Activated T-cell treated with anti-CD3 and anti-CD28 coated beads, Interleukin-2, amount 50 U/mL, for 4 hours (primary cell): Measurements from ENCODE around the gene RHOD. TPM values are rescaled to one million over a fixed set of nuclear protein-coding genes. Genes with fewer than 3 reads are reported as not detected.

Experiments used
- ATAC-seq, 2 donors: fragments of 200-7000 bp; cut with Tn5 transposase; one replicate each; pipeline ENCODE4 v1.10.0; 2021
- DNase-seq: peaks from one replicate; pipeline ENCODE4 v3.0.0-alpha.2; 2020
- H3K27me3 Mint-ChIP-seq: one replicate; pipeline ENCODE4 v1.8.0; 2021; ENCODE audit warnings: low read depth, mixed read lengths
- H3K36me3 Mint-ChIP-seq: one replicate; pipeline ENCODE4 v1.8.0; 2022; ENCODE audit warnings: mixed read lengths; ENCODE audit not compliant: insufficient read depth
- H3K4me1 Mint-ChIP-seq: one replicate; pipeline ENCODE4 v1.8.0; 2021; ENCODE audit warnings: low read depth, mixed read lengths
- H3K4me3 Mint-ChIP-seq: one replicate; pipeline ENCODE4 v1.8.0; 2021; ENCODE audit warnings: mild to moderate bottlenecking, moderate library complexity, mixed read lengths
- H3K9me3 Mint-ChIP-seq: one replicate; pipeline ENCODE4 v1.8.0; 2021; ENCODE audit warnings: mixed read lengths
- total RNA-seq, 3 donors: library from RNA; stranded (reverse); gene quantifications; one replicate each; pipeline ENCODE4 v1.2.1, GENCODE V29; 2021

RHOD gene, protein sequence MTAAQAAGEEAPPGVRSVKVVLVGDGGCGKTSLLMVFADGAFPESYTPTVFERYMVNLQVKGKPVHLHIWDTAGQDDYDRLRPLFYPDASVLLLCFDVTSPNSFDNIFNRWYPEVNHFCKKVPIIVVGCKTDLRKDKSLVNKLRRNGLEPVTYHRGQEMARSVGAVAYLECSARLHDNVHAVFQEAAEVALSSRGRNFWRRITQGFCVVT
- total RNA-seq = 1 to 10 TPM in 1 of 3 donors, under 1 TPM in 2; 0.35 to 1.1 (median 0.69) TPM

DNA sequence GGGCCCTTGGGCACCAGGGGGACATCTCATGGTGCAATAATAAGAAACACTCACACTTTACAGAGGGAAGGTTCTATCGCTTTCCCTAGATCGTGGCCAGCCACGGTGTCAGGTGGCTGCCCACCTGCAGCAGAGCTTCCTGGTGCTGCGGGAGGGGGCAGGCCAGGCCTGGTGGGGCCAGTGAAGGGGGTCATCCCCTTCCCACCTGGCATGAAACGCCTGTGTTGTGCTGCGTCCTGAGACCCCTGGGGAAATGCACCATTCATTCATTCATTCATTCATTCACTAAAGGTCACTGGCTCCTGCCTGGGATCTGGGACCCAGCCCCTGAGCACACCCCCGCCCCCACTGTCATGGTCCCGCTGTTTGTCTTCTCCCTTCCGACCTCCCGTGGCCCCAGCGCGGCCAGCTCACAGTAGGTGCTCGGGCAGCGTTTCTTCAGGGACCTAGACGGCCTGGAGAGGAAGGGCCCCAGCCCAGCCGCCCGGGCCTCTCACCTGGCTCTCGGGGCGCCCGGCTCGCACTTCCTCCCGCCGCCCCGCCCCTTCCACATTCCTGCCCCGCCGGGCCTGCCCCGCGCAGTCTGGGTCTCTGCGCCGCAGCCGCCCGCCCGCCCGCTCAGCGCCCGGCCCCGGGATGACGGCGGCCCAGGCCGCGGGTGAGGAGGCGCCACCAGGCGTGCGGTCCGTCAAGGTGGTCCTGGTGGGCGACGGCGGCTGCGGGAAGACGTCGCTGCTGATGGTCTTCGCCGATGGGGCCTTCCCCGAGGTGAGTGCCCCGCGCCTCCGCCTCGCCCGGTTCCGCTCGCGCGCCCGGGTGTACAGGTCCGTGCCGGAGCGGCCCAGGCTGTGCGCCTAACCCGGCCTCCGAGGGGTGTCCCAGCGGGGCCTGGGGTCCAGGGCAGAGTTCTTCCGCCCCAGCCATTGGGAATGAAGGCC lies at the start of gene RHOD:
Gene RHOD, plus strand, starts transcription at position 581 of the 938 bp plus-strand sequence. Its CDS starts 56 bp downstream, at position 637.
- Mint-ChIP-seq H3K27me3 (peaks cover 6% of the 10 kb centered on the region), H3K4me1 (peaks cover 9% of the 10 kb centered on the region), H3K36me3 (no peaks in the 10 kb centered on the region), H3K4me3 (peak within 1 kb of the TSS; percentile 73), H3K9me3 (no peaks in the 10 kb centered on the region)
- DNase-seq (peak; percentile 20), ATAC-seq (peak; percentile 64 to 79)

DNA sequence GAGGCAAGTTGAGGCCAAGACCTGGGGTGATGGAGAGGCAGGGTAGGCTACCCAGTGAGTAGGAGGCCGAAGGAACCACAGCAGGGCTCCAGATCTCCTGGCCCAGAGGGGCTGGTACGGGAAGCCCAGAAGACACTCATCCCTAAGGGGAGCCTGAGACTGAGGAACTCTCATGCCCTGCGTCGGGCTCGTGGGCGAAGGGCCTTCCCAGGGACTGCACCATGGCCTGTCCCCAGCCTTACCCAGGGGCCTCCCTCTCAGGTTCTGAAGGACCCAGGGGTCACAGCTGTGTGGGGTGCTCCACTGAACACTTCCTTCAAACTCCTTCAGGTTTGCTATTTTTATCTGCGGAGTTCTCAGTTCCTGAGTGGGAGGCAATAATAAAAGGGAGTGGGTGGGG lies 49.5 kb upstream of the RHOD start:
- no peaks in the 10 kb centered on the region for H3K36me3 Mint-ChIP-seq
- H3K4me3 Mint-ChIP-seq = no peak overlapping the region
- peaks cover 2% of the 10 kb centered on the region for H3K4me1 Mint-ChIP-seq
- DNase-seq = no peak
- H3K27me3 Mint-ChIP-seq = no peaks in the 10 kb centered on the region
- no peaks in the 10 kb centered on the region for H3K9me3 Mint-ChIP-seq
- ATAC-seq = no peak

DNA sequence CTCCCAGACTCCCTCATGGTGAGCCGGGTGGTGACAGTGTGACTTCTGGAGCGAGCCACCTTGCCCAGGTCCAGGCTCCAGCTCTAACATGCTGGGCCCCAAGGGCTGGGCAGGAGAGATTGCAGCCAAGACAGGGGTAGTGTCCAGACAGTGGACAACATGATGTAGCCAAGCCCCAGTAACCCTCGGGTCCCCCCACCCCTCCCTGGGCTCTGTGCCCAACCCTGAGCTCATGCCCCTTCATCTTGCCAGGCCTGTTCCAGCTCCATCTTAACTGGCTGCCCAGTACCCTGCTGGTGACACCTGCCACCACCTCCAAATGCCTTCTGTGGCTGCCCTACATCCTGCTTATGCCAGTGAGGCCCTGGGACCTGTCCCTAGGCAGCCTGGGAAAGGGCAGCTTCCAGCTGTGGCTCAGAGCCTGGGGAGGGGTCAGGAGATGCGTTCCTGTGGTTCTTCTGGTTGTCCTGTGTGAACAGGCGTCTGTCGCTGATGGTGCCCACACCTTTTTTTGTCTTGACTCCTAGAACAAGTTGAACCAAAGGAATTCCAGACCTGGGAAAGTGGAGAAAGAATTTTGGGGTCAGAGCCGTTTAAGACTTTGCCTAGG lies 46.2 kb upstream of the RHOD start:
- H3K4me3 Mint-ChIP-seq = no peak overlapping the region
- no peak for ATAC-seq
- no peaks in the 10 kb centered on the region for H3K27me3 Mint-ChIP-seq
- H3K36me3 Mint-ChIP-seq = peaks cover 2% of the 10 kb centered on the region
- no peaks in the 10 kb centered on the region for H3K4me1 Mint-ChIP-seq
- H3K9me3 Mint-ChIP-seq = no peaks in the 10 kb centered on the region
- DNase-seq = no peak

DNA sequence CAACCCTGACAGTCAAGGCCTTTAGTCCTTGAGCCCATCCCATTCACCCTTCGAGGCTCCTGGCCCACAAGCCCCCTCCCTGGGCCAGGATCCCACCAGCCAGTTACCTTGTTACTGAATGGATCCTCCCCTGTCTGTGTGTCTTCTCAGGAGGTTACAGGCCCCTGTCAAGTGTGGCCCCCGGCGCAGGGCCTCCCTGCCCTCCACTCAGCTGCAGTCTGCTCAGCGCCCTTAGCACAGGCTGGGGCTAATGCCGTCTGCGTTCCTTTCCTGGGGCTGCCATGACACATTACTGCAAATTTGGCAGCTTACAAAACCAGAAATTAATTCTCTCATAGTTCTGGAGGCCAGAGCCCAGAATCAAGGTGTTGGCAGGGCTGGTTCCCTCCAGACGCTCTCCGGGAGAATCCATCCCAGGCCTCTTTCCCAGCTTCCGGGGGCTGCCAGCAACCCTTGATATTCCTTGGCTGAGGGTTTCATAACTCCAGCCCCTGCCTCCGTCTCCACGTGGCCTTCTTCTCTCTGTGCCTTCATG lies 43.1 kb upstream of the RHOD start:
- H3K4me1 Mint-ChIP-seq = no peaks in the 10 kb centered on the region
- peaks cover 5% of the 10 kb centered on the region for H3K27me3 Mint-ChIP-seq
- peaks cover 2% of the 10 kb centered on the region for H3K36me3 Mint-ChIP-seq
- DNase-seq (no peak), ATAC-seq (no peak)
- no peak overlapping the region for H3K4me3 Mint-ChIP-seq
- no peaks in the 10 kb centered on the region for H3K9me3 Mint-ChIP-seq

DNA sequence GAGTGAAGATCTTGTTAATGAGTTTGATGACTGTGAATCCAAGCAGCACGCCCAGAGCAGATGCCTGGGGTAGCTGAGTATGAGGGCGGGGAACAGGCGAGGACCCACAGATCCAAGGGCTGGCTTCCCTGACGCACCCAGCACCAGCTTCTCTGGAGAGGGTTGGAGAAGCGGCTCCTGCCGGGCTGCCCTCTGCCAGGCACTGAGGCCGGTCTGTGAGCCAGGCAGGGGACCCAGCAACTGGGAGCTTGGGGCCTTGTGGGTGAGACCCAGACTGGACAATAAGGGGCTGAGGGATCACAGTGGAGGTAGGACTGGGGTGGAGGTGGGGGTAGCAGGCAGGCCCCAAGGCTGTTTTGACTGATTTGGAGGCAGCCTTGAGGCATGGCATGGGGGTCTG lies 42.3 kb upstream of the RHOD start:
- peaks cover 5% of the 10 kb centered on the region for H3K27me3 Mint-ChIP-seq
- ATAC-seq (no peak), DNase-seq (no peak)
- no peak overlapping the region for H3K4me3 Mint-ChIP-seq
- no peaks in the 10 kb centered on the region for H3K9me3 Mint-ChIP-seq
- no peaks in the 10 kb centered on the region for H3K4me1 Mint-ChIP-seq
- peaks cover 2% of the 10 kb centered on the region for H3K36me3 Mint-ChIP-seq

DNA sequence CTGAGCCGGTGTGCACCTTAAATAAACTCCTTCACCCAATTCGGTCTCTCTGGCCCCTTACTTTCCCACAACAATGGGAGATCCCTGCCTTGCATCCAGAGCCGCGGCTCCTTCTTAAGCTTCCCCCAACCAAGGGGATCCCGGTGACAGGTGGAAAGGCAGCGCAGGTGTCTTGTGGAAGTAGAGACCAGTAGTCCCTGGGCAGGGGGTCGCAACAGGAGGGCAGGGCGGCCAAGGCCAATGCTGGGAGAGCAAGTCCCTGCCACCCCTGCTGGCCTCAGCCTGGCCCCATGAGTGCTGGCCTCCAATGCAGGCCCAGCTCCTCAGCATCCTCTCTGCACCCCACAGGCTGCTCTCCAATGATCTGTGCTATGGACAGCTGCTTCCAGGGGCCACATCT lies 41.6 kb upstream of the RHOD start:
- H3K4me3 Mint-ChIP-seq = no peak overlapping the region
- DNase-seq (no peak), ATAC-seq (no peak)
- H3K36me3 Mint-ChIP-seq = peaks cover 2% of the 10 kb centered on the region
- H3K9me3 Mint-ChIP-seq = no peaks in the 10 kb centered on the region
- H3K27me3 Mint-ChIP-seq = peaks cover 7% of the 10 kb centered on the region
- no peaks in the 10 kb centered on the region for H3K4me1 Mint-ChIP-seq

DNA sequence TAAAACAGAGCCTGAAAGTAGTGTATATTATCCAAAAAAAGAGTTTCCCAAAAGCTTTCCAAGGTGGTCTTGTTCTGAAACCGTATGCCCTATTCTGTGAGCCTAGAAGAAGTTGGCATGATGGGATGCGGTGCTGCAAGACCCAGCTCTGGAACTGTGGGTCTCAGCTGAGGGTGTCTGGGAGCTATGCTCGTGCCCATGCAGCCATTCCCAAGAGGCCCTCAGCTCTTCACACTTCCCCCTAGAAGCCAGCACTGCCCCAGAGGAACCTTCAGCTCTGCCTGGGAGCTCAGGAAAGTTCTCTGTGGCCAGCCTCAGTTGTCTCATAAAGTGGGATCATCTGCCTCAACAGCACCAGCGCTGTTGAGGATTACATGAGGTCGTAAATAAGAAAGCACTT lies 40.1 kb upstream of the RHOD start:
- H3K27me3 Mint-ChIP-seq = peaks cover 15% of the 10 kb centered on the region
- no peak for DNase-seq
- H3K4me1 Mint-ChIP-seq = no peaks in the 10 kb centered on the region
- H3K9me3 Mint-ChIP-seq = no peaks in the 10 kb centered on the region
- ATAC-seq = no peak
- H3K4me3 Mint-ChIP-seq = no peak overlapping the region
- H3K36me3 Mint-ChIP-seq = peaks cover 2% of the 10 kb centered on the region

DNA sequence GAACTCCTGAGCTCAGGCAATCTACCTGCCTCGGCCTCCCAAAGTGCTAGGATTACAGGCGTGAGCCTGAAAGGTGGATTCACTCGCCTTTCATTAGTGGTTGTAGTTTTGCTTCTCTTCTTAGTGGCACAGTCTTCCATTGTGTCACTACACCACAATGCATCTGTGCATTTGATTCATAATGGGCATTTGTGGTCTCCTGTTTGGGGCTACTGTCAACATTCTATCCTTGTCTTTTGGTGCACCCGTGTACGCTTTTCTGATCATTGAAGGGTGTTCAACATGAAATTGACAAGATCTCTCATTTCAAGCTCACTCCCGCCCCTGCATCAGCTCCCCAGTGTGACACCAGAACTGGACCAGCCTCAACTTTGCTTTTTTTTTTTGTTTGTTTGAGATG lies 35.7 kb upstream of the RHOD start:
- H3K4me1 Mint-ChIP-seq = peaks cover 31% of the 10 kb centered on the region
- ATAC-seq (peak in 1 of 2 donors; percentile 19), DNase-seq (no peak)
- H3K36me3 Mint-ChIP-seq = no peaks in the 10 kb centered on the region
- H3K9me3 Mint-ChIP-seq = no peaks in the 10 kb centered on the region
- no peak overlapping the region for H3K4me3 Mint-ChIP-seq
- H3K27me3 Mint-ChIP-seq = peaks cover 41% of the 10 kb centered on the region

DNA sequence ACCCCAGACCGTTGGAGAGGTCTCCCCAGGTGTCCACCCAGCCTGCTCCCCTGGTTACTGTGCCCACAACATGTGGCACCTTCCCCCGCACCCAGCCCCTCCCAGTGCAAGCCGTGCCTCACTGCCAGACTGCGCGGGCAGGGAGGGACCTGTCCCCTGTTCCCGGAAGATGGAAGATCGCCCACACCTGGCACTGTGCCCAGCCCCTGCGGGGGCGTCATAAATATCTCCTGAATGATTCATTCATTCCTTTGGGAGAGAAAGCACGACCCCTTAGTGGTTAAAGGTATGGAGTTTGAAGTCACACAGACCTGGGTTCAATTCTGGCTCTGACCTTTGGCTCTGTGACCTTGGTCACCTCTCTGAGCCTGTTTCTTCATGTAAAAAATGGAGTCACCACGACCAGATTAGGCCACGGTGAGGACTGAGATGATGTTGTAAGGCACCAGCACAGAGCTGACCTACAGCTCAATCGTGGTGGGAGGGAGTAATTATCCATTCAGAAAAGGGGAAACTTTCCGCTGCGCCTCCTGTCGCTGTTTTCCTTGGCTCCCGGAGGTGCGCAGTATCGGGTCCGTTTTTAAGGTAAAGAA lies 34.2 kb upstream of the RHOD start:
- no peak for ATAC-seq
- no peaks in the 10 kb centered on the region for H3K36me3 Mint-ChIP-seq
- H3K4me3 Mint-ChIP-seq = peak overlapping the region; percentile 50
- H3K4me1 Mint-ChIP-seq = peaks cover 31% of the 10 kb centered on the region
- DNase-seq = peak; percentile 17
- no peaks in the 10 kb centered on the region for H3K9me3 Mint-ChIP-seq
- H3K27me3 Mint-ChIP-seq = peaks cover 39% of the 10 kb centered on the region

DNA sequence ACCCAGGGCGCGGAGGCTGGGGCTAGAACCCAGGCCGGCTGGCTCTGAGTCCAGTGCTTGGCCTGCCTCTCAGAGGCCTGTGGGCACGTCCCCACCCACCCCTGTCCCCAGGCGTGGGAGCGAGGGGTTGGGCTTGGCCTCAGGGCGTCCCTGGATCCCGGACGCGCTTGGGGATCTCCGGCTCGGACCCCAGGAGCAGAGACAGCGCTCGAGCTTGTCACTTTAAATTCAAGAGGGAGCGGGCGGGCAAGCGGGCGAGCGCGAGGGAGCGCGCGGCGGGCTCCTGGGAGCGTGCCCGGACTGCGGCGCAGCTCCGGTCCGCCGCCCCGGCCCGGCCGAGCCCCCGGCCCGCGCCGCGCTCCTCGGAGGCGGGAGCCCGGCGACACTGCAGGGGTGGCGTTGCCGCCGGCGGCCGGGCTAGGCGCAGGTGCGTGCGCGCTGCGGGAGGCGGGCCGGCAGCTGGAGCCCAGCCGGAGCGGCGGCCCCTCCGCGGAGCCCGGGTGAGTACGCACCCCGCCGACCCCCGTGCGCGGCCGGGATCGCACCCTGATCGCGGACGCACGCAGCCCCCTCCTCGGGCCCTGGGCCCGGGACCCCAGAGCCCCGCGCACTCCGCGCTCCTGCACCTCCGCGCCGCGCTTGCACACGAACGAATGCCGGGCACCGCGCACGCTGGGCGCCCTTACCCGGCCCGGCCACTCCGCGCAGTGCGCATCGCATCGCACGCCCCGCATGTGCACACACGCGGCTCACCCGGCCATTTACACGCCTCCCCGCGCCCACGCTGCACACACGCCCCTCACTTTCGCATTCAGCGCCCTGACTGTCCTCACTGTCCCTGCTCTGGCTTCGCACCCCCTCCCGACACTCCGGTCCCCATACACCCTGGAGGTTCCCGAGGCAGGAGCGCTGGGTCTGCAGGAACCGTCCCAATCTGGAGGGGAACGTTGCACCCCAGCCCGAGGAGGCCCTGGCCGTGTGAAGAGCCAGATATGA lies 33.4 kb upstream of the RHOD start, which contains the start of gene SYT12:
Gene SYT12, plus strand, starts transcription at position 174 of the 996 bp plus-strand sequence. CDS start 7,011 bp downstream, outside the sequence.
- Mint-ChIP-seq H3K36me3 (no peaks in the 10 kb centered on the region), H3K9me3 (no peaks in the 10 kb centered on the region), H3K4me1 (peaks cover 31% of the 10 kb centered on the region), H3K27me3 (peaks cover 39% of the 10 kb centered on the region), H3K4me3 (peak within 1 kb of the TSS; percentile 68)
- DNase-seq (no peak), ATAC-seq (peak; percentile 46 to 52)

DNA sequence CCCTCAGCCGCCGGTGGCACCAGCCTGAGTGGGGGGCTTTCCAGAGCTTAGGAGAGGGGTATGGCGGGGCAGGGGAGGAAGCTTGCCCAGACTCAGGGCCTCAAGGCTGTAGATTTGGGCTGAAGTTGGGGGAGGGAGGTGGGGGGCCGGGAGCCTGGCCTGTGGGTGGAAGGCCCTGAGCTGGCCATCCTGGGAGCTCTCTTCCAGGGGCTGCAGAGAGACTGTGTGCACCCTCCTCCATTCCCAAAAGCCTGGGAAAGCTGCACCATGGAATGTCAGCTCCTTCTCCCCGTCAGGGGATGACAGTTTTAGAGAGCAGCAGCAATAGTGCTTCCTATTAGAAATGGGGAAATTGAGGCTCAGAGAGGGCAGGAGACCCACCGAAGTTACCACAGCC lies 32.7 kb upstream of the RHOD start:
- DNase-seq (no peak), ATAC-seq (no peak)
- peaks cover 31% of the 10 kb centered on the region for H3K4me1 Mint-ChIP-seq
- H3K27me3 Mint-ChIP-seq = peaks cover 39% of the 10 kb centered on the region
- H3K4me3 Mint-ChIP-seq = no peak overlapping the region
- no peaks in the 10 kb centered on the region for H3K36me3 Mint-ChIP-seq
- no peaks in the 10 kb centered on the region for H3K9me3 Mint-ChIP-seq

DNA sequence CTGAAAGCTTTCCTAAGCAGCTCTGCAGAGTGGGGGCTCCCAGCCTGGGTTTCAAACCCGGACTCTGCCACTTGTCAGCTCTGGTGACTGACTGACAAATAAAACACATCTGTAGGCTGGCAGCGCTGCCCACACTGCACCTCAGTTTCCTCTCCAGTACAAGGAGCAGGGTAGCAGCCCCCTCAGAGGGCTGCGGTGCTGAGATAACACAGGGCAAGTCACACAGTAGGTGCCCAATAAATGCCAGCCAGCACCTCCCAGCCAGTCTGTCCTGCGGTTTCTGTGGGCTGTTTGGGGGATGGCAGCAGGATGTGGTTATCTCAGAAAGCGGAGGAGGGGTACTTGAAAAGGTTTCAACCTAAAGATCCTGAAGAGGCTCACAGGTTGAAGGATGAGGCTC lies 32.2 kb upstream of the RHOD start:
- ATAC-seq = peak; percentile 46 to 51
- H3K36me3 Mint-ChIP-seq = no peaks in the 10 kb centered on the region
- H3K4me3 Mint-ChIP-seq = peak overlapping the region; percentile 38
- peaks cover 31% of the 10 kb centered on the region for H3K4me1 Mint-ChIP-seq
- DNase-seq = peak; percentile 42
- no peaks in the 10 kb centered on the region for H3K9me3 Mint-ChIP-seq
- H3K27me3 Mint-ChIP-seq = peaks cover 39% of the 10 kb centered on the region

DNA sequence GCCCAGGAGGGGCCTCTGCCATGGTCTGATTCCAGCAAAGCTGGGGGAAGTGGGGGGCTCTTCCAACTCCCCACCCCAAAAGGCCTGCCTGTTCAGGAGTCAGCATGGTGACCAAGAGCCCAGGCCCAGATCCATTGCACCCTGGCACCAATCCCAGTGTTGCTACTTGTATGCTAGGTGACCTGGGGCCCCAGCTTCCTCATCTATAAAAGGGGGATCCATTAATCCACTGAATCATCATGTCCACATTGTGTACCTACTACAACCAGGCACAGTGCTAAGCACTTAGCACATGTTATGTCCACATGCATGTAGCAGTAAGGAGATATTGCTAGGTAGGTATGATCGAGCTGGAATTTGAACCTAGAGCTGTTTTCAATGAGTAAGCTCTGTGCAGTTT lies 31.7 kb upstream of the RHOD start:
- H3K27me3 Mint-ChIP-seq = peaks cover 38% of the 10 kb centered on the region
- DNase-seq = no peak
- no peak for ATAC-seq
- no peak overlapping the region for H3K4me3 Mint-ChIP-seq
- no peaks in the 10 kb centered on the region for H3K9me3 Mint-ChIP-seq
- H3K4me1 Mint-ChIP-seq = peaks cover 31% of the 10 kb centered on the region
- no peaks in the 10 kb centered on the region for H3K36me3 Mint-ChIP-seq
